GM12891 (cell line): ENCODE results near the gene BACH2.

Experiments
- DNase-seq: peaks from one replicate; pipeline ENCODE4 v3.0.0; 2011; ENCODE audit warnings: low spot score; ENCODE audit not compliant: insufficient read length
- FAIRE-seq: peaks from 2 replicates; lab custom pipeline; 2011; peaks lifted over from hg19 to GRCh38; lab: Jason Lieb, UNC
- PAX5 ChIP-seq: IDR thresholded peaks from 2 replicates; pipeline ENCODE4 v1.6.1; 2011; ENCODE audit warnings: low read length, moderate library complexity, mild to moderate bottlenecking; ENCODE audit not compliant: insufficient read depth, severe bottlenecking
- POLR2A ChIP-seq: IDR thresholded peaks from 2 replicates; pipeline ENCODE4 v1.6.1; 2011; ENCODE audit warnings: low read depth, low read length, control low read depth
- POLR2AphosphoS5 ChIP-seq: IDR thresholded peaks from 2 replicates; pipeline ENCODE4 v1.6.1; 2011; ENCODE audit warnings: low read depth, low read length, control low read depth
- POU2F2 ChIP-seq: IDR thresholded peaks from 2 replicates; pipeline ENCODE4 v1.6.1; 2011; ENCODE audit warnings: low read depth, mild to moderate bottlenecking, control low read depth, low read length, moderate library complexity
- SPI1 ChIP-seq: IDR thresholded peaks from 2 replicates; pipeline ENCODE4 v1.6.1; 2011; ENCODE audit warnings: low read depth, low read length, control low read depth
- TAF1 ChIP-seq: IDR thresholded peaks from 2 replicates; pipeline ENCODE4 v1.6.1; 2011; ENCODE audit warnings: low read depth, low read length, control low read depth

BACH2 gene

GRCh38 chr6:90015883-90016282, 280.8 kb downstream of the BACH2 start:
- no peak for FAIRE-seq
- DNase-seq: no peak
- TF ChIP-seq TAF1 (no peak), SPI1 (no peak), POU2F2 (no peak), POLR2A (no peak), PAX5 (no peak), POLR2AphosphoS5 (no peak)

GRCh38 chr6:90008908-90009501, 287.6 kb downstream of the BACH2 start:
- DNase-seq (no peak), FAIRE-seq (no peak)
- TF ChIP-seq POLR2AphosphoS5: no peak
- no peak for TF ChIP-seq PAX5
- no peak for TF ChIP-seq SPI1
- no peak for TF ChIP-seq POLR2A
- no peak for TF ChIP-seq TAF1
- no peak for TF ChIP-seq POU2F2

GRCh38 chr6:90008189-90008907, 288.3 kb downstream of the BACH2 start:
- FAIRE-seq (no peak), DNase-seq (no peak)
- TF ChIP-seq TAF1 (no peak), POLR2A (no peak), POU2F2 (no peak), PAX5 (no peak), SPI1 (no peak), POLR2AphosphoS5 (no peak)

GRCh38 chr6:90005048-90005827, 291.4 kb downstream of the BACH2 start:
- DNase-seq (no peak), FAIRE-seq (no peak)
- no peak for TF ChIP-seq POU2F2
- TF ChIP-seq TAF1: no peak
- no peak for TF ChIP-seq PAX5
- no peak for TF ChIP-seq POLR2AphosphoS5
- TF ChIP-seq POLR2A: no peak
- TF ChIP-seq SPI1: no peak

GRCh38 chr6:90004511-90004910, 292.1 kb downstream of the BACH2 start:
- DNase-seq (no peak), FAIRE-seq (no peak)
- TF ChIP-seq SPI1 (no peak), POU2F2 (no peak), POLR2AphosphoS5 (no peak), PAX5 (no peak), POLR2A (no peak), TAF1 (no peak)

- FAIRE-seq: no peak
- TF ChIP-seq PAX5 (no peak), TAF1 (no peak), POU2F2 (no peak), SPI1 (no peak)
- no peak for DNase-seq
Measured at GRCh38 chr6:90003941-90004340, 292.7 kb downstream of the BACH2 start.

GRCh38 chr6:90003069-90003795, 293.4 kb downstream of the BACH2 start:
- no peak for FAIRE-seq
- DNase-seq: no peak
- no peak for TF ChIP-seq TAF1
- TF ChIP-seq POLR2A: no peak
- no peak for TF ChIP-seq SPI1
- no peak for TF ChIP-seq POLR2AphosphoS5
- TF ChIP-seq PAX5: no peak

- no peak for FAIRE-seq
- DNase-seq: no peak
- TF ChIP-seq POLR2A: no peak
- no peak for TF ChIP-seq POU2F2
- TF ChIP-seq SPI1: no peak
- TF ChIP-seq PAX5: no peak
- no peak for TF ChIP-seq POLR2AphosphoS5
- no peak for TF ChIP-seq TAF1
Measured at GRCh38 chr6:90000864-90001731, 295.5 kb downstream of the BACH2 start.

GRCh38 chr6:89999945-90000825, 296.5 kb downstream of the BACH2 start:
- FAIRE-seq: no peak
- DNase-seq: no peak
- TF ChIP-seq POLR2AphosphoS5 (no peak), POU2F2 (no peak), SPI1 (no peak), POLR2A (no peak), TAF1 (no peak), PAX5 (no peak)
